Fibroblast of skin of left biceps (primary cell): ENCODE measurements around the gene MAPK1IP1L.
"Not testable (repeated sequence)": the region's sequence is repeated elsewhere in the genome, so short reads cannot be mapped to it uniquely, and the experiment has no call there.

ENCODE experiments used
- DNase-seq, 2 experiments: peaks; one replicate each; pipeline ENCODE4 v3.0.0-alpha.2; 2013; ENCODE audit warnings: low read depth in 2 of 2

MAPK1IP1L gene

DNA sequence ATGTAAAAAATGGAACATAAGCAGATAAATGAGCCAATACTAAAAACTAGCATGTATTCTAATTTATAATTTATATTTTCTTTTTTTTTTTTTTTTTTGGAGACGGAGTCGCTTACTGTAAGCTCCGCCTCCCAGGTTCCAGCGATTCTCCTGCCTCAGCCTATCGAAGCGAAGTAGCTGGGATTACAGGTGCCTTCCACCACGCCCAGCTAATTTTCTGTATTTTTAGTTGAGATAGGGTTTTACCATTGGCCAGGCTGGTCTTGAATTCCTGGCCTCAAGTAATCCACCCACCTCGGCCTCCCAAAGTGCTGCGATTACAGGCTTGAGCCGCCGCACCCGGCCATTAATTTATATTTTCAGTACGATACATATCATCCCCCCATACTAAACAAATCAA lies 2.7 kb downstream of the MAPK1IP1L start:
- DNase-seq: no peak

- no peak for DNase-seq
Observed at GRCh38 chr14:55057919-55058318, 6.5 kb downstream of the MAPK1IP1L start.

DNA sequence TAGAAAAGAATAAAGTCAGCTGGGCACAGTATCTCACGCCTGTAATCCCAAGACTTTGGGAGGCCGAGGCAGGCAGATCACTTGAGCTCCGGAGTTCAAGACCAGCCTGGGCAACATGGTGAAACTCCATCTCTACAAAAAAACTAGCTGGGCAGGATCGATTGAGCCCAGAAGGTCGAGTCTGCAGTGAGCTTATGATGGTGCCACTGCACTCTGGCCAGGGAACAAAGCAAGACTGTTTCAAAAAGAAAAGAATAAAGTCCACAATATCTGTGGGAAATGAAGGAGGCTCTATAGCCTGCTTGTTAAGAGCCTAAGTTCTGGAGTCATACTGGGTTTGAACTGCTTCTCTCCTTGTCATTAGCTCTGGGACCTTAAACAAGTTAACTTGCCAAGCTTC lies 7.9 kb downstream of the MAPK1IP1L start:
- no peak for DNase-seq

- DNase-seq: no peak
Observed at GRCh38 chr14:55062517-55063351, 11.3 kb downstream of the MAPK1IP1L start.

DNA sequence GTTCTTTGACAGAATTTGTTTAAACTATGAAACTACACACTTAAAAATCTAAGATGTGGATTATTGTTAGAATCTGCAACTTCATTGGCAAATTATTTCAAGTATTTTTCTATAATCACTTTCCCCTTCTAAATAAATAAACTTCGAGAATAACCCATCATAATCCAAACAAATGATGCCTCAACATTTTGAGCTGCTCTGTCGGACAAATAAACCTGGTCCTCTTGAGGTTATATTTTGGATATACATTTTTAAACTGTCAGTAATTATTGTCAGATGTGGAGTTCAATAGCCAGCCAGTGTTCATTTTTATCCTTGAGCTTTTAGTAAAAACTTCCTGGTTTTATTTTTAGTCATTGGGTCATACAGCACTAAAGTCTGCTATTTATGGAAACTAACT lies 13.4 kb downstream of the MAPK1IP1L start:
- not testable (repeated sequence) for DNase-seq

DNA sequence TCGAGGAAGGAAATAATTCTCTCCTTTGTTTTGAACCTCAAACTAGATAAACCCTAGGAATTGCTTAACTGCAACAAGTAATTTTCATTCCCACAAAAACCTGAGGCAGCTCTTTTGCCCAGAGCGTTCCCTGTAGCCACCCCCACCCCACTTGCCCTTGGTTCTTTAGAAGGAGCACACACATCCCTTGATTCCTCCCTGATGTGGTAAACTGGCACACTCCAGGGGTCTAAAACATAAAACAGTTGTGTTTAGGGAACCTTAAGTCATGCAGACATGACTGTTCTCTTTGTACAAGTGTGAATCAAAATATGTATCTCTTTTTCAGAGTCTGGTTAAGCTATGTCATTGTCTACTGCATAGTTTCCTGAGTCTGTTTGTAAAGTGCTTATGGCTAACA lies 14.0 kb downstream of the MAPK1IP1L start:
- no peak for DNase-seq

GRCh38 chr14:55066223-55066622 lies 14.8 kb downstream of the MAPK1IP1L start:
- DNase-seq: no peak

DNA sequence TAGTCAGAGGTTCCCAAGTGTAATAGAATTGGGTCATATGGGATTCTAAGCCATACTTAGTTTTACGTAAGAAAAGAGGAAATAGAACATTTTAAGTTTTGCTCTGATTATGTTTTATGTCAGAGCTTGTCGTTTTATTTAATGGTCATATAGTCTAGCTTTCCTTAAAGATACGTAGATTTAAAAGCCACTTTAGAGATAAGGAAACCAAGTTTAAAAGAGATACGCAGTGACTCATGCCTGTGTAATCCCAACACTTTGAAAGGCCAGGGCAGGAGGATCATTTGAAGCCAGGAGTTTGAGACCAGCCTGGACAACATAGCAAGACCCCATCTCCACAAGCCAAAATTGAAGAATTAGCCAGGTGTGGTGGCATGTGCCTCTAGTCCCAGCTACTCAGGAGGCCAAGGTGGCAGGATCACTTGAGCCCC lies 19.5 kb downstream of the MAPK1IP1L start:
- DNase-seq: no peak

GRCh38 chr14:55071870-55072640 lies 20.6 kb downstream of the MAPK1IP1L start:
- no peak for DNase-seq

GRCh38 chr14:55073856-55074255 lies 22.4 kb downstream of the MAPK1IP1L start:
- DNase-seq: peak; percentile 54 to 58

DNA sequence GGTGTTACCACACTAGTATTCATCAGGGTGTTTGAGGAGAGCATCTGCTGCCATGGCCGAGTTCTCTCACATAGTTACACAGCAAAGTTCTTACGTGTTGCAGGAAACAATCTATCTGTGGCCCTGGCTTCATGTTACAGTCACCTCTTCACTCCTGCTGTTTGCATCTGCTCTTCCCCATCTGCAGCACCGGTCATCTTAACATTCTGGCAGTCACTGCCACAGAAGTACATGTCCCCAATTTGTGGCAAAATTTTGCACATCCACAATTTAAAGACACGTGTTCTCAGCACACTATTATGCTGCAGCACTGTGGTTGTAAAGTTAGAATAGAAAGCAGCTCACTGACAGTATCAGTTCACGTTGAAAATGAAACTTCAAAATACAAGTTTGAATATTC lies 23.2 kb downstream of the MAPK1IP1L start:
- no peak for DNase-seq

GRCh38 chr14:55075628-55076175 lies 24.3 kb downstream of the MAPK1IP1L start:
- no peak for DNase-seq

- no peak for DNase-seq
Observed at GRCh38 chr14:55077170-55078151, 26.0 kb downstream of the MAPK1IP1L start.

DNA sequence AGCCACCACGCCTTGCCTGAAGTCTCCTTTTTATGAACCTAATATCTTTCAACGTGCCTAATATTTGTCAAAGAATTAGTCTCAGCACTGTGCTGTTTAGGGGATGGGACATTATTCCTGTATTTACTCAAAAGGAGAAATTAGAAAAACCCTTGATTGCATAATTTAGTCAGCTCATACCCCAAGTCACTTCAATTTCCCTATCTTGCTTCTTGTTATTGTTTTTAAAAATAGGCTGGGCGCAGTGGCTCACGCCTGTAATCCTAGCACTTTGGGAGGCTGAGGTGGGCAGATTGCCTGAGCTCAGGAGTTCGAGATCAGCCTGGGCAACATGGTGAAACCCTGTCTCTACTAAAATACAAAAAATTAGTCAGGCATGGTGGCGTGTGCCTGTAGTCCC lies 28.5 kb downstream of the MAPK1IP1L start:
- DNase-seq: not testable (repeated sequence)

GRCh38 chr14:55084401-55085059 lies 33.1 kb downstream of the MAPK1IP1L start:
- DNase-seq: no peak

GRCh38 chr14:55085060-55085660 lies 33.7 kb downstream of the MAPK1IP1L start:
- DNase-seq: no peak

GRCh38 chr14:55086938-55087337 lies 35.5 kb downstream of the MAPK1IP1L start:
- DNase-seq: no peak

GRCh38 chr14:55088356-55088755 lies 36.9 kb downstream of the MAPK1IP1L start:
- DNase-seq: no peak

GRCh38 chr14:55092341-55092740 lies 40.9 kb downstream of the MAPK1IP1L start:
- peak in 1 of 2 experiments; percentile 67 for DNase-seq
